Measurements from ENCODE around the gene USP49.

DNA sequence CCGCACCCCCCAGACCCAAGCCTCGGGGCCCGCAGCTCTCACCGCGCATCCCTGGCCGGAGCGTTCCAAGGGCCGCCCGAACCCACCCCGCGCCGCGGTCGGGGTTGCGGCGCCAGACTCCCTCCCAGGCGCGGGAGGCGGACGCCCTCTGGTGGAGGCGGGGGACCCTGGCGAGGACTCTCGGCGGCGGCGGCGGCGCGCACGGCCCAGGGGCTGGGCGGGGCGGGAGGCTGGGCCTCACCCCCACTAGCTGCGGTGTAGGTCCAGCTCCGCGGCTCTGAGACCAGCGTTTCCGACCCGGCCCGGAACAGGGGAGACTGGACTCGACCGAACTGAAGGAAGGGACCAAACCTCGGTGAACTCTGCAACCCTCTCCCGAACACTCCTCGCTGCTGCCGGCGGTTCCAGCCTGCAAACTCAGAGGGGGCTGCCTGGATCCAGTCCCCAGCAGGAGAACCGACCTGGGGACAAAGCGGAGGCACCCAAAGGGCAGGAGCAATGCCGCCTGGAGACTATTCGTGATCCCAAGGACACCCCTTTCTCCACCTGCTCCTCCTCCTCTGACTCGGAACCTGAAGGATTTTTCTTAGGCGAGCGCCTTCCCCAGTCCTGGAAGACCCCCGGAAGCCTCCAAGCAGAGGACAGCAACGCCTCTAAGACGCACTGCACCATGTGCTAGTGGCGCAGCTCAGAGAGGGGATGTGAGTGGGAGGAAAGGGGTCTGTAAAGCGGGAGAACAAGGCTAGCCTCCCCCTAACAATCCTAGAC, 108.5 kb downstream of the USP49 start:
- TF ChIP-seq, protein P1, sequence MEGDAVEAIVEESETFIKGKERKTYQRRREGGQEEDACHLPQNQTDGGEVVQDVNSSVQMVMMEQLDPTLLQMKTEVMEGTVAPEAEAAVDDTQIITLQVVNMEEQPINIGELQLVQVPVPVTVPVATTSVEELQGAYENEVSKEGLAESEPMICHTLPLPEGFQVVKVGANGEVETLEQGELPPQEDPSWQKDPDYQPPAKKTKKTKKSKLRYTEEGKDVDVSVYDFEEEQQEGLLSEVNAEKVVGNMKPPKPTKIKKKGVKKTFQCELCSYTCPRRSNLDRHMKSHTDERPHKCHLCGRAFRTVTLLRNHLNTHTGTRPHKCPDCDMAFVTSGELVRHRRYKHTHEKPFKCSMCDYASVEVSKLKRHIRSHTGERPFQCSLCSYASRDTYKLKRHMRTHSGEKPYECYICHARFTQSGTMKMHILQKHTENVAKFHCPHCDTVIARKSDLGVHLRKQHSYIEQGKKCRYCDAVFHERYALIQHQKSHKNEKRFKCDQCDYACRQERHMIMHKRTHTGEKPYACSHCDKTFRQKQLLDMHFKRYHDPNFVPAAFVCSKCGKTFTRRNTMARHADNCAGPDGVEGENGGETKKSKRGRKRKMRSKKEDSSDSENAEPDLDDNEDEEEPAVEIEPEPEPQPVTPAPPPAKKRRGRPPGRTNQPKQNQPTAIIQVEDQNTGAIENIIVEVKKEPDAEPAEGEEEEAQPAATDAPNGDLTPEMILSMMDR (IDR thresholded peaks at IDR 0.05; ENCODE audit: low read depth, low read length), result peak; percentile 46
- TF ChIP-seq POLR2A (IDR thresholded peaks at IDR 0.05; ENCODE audit: extremely low read depth, insufficient read length), result peak; percentile 35
